H1 (cell line): ENCODE measurements around the gene UBE2J1. TPM values are rescaled to one million over a fixed set of nuclear protein-coding genes. Genes with fewer than 3 reads are reported as not detected.

ENCODE experiments used
- CHD2 ChIP-seq: IDR thresholded peaks from 2 replicates; pipeline ENCODE4 v1.6.1; 2012; ENCODE audit warnings: low read length, improper control_type of control experiment
- CHD7 ChIP-seq: fragments of 300-600 bp; sonication (generic); IDR thresholded peaks from 2 replicates; pipeline ENCODE4 v1.7.1; 2012; ENCODE audit warnings: low read length, moderate library complexity, mild to moderate bottlenecking, inconsistent platforms; ENCODE audit not compliant: insufficient replicate concordance
- CREB1 ChIP-seq: IDR thresholded peaks from 2 replicates; pipeline ENCODE4 v1.6.1; 2012; ENCODE audit warnings: inconsistent platforms
- FOSL1 ChIP-seq: IDR thresholded peaks from 2 replicates; pipeline ENCODE4 v1.6.1; 2011; ENCODE audit warnings: mild to moderate bottlenecking, low read depth, low read length, moderate library complexity; ENCODE audit not compliant: insufficient read depth
- MAFK ChIP-seq: IDR thresholded peaks from 2 replicates; pipeline ENCODE4 v1.6.1; 2012; ENCODE audit warnings: low read depth, mild to moderate bottlenecking, improper control_type of control experiment, low read length
- NRF1 ChIP-seq: IDR thresholded peaks from 2 replicates; pipeline ENCODE4 v1.6.1; 2011; ENCODE audit warnings: mild to moderate bottlenecking, low read depth, low read length, improper control_type of control experiment
- POLR2AphosphoS5 ChIP-seq: IDR thresholded peaks from 2 replicates; pipeline ENCODE4 v1.6.1; 2011; ENCODE audit warnings: low read depth, low read length
- SIRT6 ChIP-seq: IDR thresholded peaks from one replicate; pipeline ENCODE4 v1.7.1; 2012; ENCODE audit warnings: low read length, inconsistent platforms
- SIX5 ChIP-seq: IDR thresholded peaks from 2 replicates; pipeline ENCODE4 v1.6.1; 2011; ENCODE audit warnings: mild to moderate bottlenecking, low read depth, low read length
- TAF7 ChIP-seq: optimal IDR thresholded peaks from 2 replicates; pipeline ENCODE3; 2011; ENCODE audit warnings: low read depth, mild to moderate bottlenecking, inconsistent platforms, low read length, moderate library complexity, borderline replicate concordance
- TBP ChIP-seq: IDR thresholded peaks from 2 replicates; pipeline ENCODE4 v1.6.1; 2011; ENCODE audit warnings: low read depth, low read length, improper control_type of control experiment
- USF2 ChIP-seq: IDR thresholded peaks from 2 replicates; pipeline ENCODE4 v1.6.1; 2011; ENCODE audit warnings: low read length, improper control_type of control experiment
- polyA plus RNA-seq, 7 experiments: library from polyadenylated mRNA; depleted of rRNA in 3 of 7; stranded (reverse) in 5 of 7; unstranded in 2 of 7; fragments of >200 nt in 5 of 7; fragments of 200-250 nt in 2 of 7; gene quantifications; 1 replicate in 5 of 7; 2 replicates in 1 of 7; 4 replicates in 1 of 7; pipeline versions ENCODE4 v1.2.1 to v1.2.3, GENCODE V29; 2011 to 2013; ENCODE audit warnings: missing spikeins in 2 of 7, mixed read lengths in 2 of 7
- total RNA-seq: library from RNA; stranded (reverse); fragmentation: NEBNext Ultra II Directional; extraction: Animal tissue kit (Norgen Biotek cat#: 25700); gene quantifications from 2 replicates; pipeline ENCODE4 v1.2.1, GENCODE V29; 2021

The UBE2J1 gene
- total and polyA plus RNA-seq, 2 of the 8 experiments (the other 6 are each of a cell fraction or from before 2014, with no cell fraction given): 8.5 to 15.2 TPM

- TF ChIP-seq CHD7 (no peak), FOSL1 (no peak), NRF1 (no peak), SIX5 (no peak), CHD2 (no peak), USF2 (no peak), TBP (no peak), MAFK (no peak), CREB1 (no peak), POLR2AphosphoS5 (no peak), TAF7 (no peak), SIRT6 (no peak)
Measured at GRCh38 chr6:89361171-89361570, 8.6 kb upstream of the UBE2J1 start (continued).
